GM19455 (cell line): Measurements from ENCODE around the gene STARD7.

Experiments used
- ATAC-seq: cut with Tn5 transposase; IDR thresholded peaks from one replicate; pipeline ENCODE4 v1.9.1; 2021; ENCODE audit not compliant: unreplicated experiment

STARD7 gene

GRCh38 chr2:96137321-96138178 is 71.1 kb downstream of the STARD7 start:
- no peak for ATAC-seq

GRCh38 chr2:96136129-96136720 is 72.4 kb downstream of the STARD7 start:
- ATAC-seq: no peak

- ATAC-seq: no peak
These were observed 73.0 kb downstream of the STARD7 start for GRCh38 chr2:96135621-96136020.

- ATAC-seq: no peak
These were observed 73.5 kb downstream of the STARD7 start for GRCh38 chr2:96135171-96135570.
